ENCODE data around the gene HBP1. TPM values are rescaled to one million over a fixed set of nuclear protein-coding genes. Genes with fewer than 3 reads are reported as not detected.

The HBP1 gene
- total RNA-seq, 1 donor from 2014 or later: 53.0 TPM

GRCh38 chr7:107209565-107209964 lies 40.8 kb downstream of the HBP1 start:
- H3K27me3 Mint-ChIP-seq: no peaks in the 10 kb centered on the region
- no peak for DNase-seq (ENCODE audit: low spot score, unreplicated experiment)
- H3K27ac Mint-ChIP-seq: no peak overlapping the region
- H3K36me3 Mint-ChIP-seq (ENCODE audit: insufficient read depth): peaks cover 13% of the 10 kb centered on the region
- TF ChIP-seq, protein P1, sequence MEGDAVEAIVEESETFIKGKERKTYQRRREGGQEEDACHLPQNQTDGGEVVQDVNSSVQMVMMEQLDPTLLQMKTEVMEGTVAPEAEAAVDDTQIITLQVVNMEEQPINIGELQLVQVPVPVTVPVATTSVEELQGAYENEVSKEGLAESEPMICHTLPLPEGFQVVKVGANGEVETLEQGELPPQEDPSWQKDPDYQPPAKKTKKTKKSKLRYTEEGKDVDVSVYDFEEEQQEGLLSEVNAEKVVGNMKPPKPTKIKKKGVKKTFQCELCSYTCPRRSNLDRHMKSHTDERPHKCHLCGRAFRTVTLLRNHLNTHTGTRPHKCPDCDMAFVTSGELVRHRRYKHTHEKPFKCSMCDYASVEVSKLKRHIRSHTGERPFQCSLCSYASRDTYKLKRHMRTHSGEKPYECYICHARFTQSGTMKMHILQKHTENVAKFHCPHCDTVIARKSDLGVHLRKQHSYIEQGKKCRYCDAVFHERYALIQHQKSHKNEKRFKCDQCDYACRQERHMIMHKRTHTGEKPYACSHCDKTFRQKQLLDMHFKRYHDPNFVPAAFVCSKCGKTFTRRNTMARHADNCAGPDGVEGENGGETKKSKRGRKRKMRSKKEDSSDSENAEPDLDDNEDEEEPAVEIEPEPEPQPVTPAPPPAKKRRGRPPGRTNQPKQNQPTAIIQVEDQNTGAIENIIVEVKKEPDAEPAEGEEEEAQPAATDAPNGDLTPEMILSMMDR (IDR thresholded peaks at IDR 0.05; ENCODE audit: unreplicated experiment): no peak
- H3K9me3 Mint-ChIP-seq (ENCODE audit: low read depth): no peaks in the 10 kb centered on the region
- no peak overlapping the region for H3K4me3 Mint-ChIP-seq (ENCODE audit: low read depth)
- H3K4me1 Mint-ChIP-seq (ENCODE audit: low read depth): no peaks in the 10 kb centered on the region

DNA sequence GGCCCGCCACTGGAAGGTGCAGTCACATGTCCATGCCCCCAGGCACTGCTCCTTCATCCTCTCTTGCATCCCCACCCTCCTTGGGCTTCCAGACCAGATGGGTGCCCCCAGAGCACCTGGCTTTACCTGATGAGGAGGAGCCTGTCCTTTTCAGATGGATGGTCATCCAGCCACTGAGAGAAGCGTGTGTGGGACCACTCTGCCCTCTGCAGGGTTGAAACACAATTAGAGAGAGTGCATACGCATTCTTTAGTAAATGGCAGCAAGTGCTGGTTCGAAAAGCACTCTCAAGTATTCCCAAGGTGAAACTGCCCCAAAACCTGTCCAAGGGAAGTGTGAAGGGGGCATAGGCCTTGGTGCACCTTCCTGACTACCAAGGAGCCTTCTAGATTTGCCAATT lies 41.6 kb downstream of the HBP1 start:
- no peak for DNase-seq (ENCODE audit: low spot score, unreplicated experiment)
- H3K4me3 Mint-ChIP-seq (ENCODE audit: low read depth): no peak overlapping the region
- H3K36me3 Mint-ChIP-seq (ENCODE audit: insufficient read depth): peaks cover 11% of the 10 kb centered on the region
- TF ChIP-seq, protein P1 (IDR thresholded peaks at IDR 0.05; ENCODE audit: unreplicated experiment): no peak
- H3K27me3 Mint-ChIP-seq: no peaks in the 10 kb centered on the region
- no peak overlapping the region for H3K27ac Mint-ChIP-seq
- no peaks in the 10 kb centered on the region for H3K4me1 Mint-ChIP-seq (ENCODE audit: low read depth)
- H3K9me3 Mint-ChIP-seq (ENCODE audit: low read depth): peaks cover 4% of the 10 kb centered on the region

DNA sequence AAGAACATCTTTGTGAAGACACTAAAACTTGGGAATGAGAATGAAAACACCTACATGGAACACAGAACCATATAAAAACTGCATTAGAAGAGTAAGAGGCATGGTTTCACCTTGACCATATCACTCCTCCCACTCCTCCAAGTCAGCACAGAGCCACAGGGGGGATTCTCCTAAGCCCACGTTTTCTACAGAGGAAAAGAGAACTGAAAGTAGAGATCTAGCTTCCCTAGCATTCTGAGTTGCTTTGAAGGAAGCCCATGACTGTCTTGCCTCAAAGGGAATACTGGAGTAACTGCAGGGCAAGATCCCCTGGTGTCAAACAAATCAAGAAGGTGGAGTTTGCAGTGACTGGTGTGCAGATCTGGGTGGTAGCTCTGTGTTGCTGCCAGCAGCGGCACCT lies 43.9 kb downstream of the HBP1 start:
- DNase-seq (ENCODE audit: low spot score, unreplicated experiment): no peak
- TF ChIP-seq, protein P1 (IDR thresholded peaks at IDR 0.05; ENCODE audit: unreplicated experiment): no peak

DNA sequence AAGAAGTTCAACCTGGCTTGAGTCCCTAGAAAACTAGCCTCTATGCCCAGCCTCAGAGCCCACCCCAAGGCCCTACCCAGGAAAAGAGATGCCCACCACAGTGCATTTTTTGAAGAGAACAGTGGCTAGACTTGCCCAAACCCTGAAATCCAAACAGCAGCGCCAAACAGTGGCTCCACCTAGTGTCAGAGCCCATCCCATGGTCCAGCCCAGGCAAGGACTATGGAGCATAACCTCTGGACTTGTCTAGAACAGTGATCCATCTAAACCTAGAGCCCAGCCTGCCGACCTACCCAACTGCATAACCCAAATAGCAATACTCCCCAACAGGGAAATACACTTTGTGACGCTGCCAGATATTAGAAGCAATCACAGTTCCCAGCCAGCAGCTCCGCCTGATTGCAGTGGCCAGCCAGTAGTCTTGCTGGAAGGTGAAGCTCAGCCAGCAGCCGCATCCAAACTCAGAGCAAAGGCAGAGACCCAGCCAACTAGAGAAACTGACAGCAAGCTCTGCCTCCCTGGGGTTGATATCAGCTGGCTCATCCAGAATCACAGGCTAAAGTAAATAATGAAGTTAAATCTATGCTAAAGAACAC lies 44.5 kb downstream of the HBP1 start:
- TF ChIP-seq, protein P1 (IDR thresholded peaks at IDR 0.05; ENCODE audit: unreplicated experiment): no peak
- Mint-ChIP-seq H3K4me3 (ENCODE audit: low read depth) (no peak overlapping the region), H3K4me1 (ENCODE audit: low read depth) (no peaks in the 10 kb centered on the region), H3K9me3 (ENCODE audit: low read depth) (peaks cover 4% of the 10 kb centered on the region), H3K36me3 (ENCODE audit: insufficient read depth) (peaks cover 11% of the 10 kb centered on the region), H3K27ac (no peak overlapping the region), H3K27me3 (no peaks in the 10 kb centered on the region)
- DNase-seq (ENCODE audit: low spot score, unreplicated experiment): no peak

More for the DNA sequence above, 43.9 kb downstream of the HBP1 start:
- Mint-ChIP-seq H3K9me3 (ENCODE audit: low read depth) (peaks cover 4% of the 10 kb centered on the region), H3K4me3 (ENCODE audit: low read depth) (no peak overlapping the region), H3K27ac (no peak overlapping the region), H3K27me3 (no peaks in the 10 kb centered on the region), H3K4me1 (ENCODE audit: low read depth) (no peaks in the 10 kb centered on the region), H3K36me3 (ENCODE audit: insufficient read depth) (peaks cover 11% of the 10 kb centered on the region)

GRCh38 chr7:107213945-107214344 lies 45.1 kb downstream of the HBP1 start:
- TF ChIP-seq, protein P1 (IDR thresholded peaks at IDR 0.05; ENCODE audit: unreplicated experiment): no peak
- Mint-ChIP-seq H3K27me3 (no peaks in the 10 kb centered on the region), H3K36me3 (ENCODE audit: insufficient read depth) (peaks cover 11% of the 10 kb centered on the region), H3K27ac (no peak overlapping the region), H3K9me3 (ENCODE audit: low read depth) (peaks cover 4% of the 10 kb centered on the region), H3K4me1 (ENCODE audit: low read depth) (no peaks in the 10 kb centered on the region), H3K4me3 (ENCODE audit: low read depth) (no peak overlapping the region)
- DNase-seq (ENCODE audit: low spot score, unreplicated experiment): no peak
